Activated CD4-positive, CD25-positive, alpha-beta regulatory T cell treated with anti-CD3 and anti-CD28 coated beads, Interleukin-2, amount 50 U/mL, for 24 hours (primary cell): Measurements from ENCODE around the gene ZNF438.
"Not testable (repeated sequence)": the region's sequence is repeated elsewhere in the genome, so short reads cannot be mapped to it uniquely, and the experiment has no call there.

ENCODE experiments used
- ATAC-seq, 2 donors: fragments of 150-1000 bp; cut with Tn5 transposase; one replicate each; pipeline ENCODE4 v1.10.0; 2021; ENCODE audit warnings: mild to moderate bottlenecking in 1 of 2, moderate library complexity in 1 of 2

ZNF438 gene

DNA sequence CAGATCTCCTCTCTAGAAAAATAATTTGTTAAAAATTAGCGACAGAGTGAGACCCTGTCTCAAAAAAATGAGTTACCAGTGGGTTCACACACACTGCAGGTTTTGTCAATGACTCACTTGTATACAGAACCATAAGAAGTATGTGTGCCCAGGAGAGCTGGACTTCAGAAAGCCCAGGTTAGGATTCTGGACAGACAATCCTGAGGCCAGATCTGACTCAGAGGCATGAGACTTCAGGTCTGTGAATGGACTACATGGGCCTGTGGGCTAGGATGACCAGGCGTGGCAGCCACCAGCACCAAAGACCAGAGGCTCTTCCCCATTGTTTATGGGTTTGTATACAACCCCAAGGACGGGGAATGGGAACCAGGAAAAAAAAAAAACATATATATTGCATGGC lies 9.3 kb upstream of the ZNF438 start:
- no peak for ATAC-seq

GRCh38 chr10:31039006-31039405 lies 7.3 kb upstream of the ZNF438 start:
- ATAC-seq = not testable (repeated sequence)

- ATAC-seq = no peak
These were observed 6.1 kb upstream of the ZNF438 start for GRCh38 chr10:31037749-31038148.

GRCh38 chr10:31036209-31036608 lies 4.5 kb upstream of the ZNF438 start:
- no peak for ATAC-seq

GRCh38 chr10:31035266-31035798 lies 3.7 kb upstream of the ZNF438 start:
- no peak for ATAC-seq

DNA sequence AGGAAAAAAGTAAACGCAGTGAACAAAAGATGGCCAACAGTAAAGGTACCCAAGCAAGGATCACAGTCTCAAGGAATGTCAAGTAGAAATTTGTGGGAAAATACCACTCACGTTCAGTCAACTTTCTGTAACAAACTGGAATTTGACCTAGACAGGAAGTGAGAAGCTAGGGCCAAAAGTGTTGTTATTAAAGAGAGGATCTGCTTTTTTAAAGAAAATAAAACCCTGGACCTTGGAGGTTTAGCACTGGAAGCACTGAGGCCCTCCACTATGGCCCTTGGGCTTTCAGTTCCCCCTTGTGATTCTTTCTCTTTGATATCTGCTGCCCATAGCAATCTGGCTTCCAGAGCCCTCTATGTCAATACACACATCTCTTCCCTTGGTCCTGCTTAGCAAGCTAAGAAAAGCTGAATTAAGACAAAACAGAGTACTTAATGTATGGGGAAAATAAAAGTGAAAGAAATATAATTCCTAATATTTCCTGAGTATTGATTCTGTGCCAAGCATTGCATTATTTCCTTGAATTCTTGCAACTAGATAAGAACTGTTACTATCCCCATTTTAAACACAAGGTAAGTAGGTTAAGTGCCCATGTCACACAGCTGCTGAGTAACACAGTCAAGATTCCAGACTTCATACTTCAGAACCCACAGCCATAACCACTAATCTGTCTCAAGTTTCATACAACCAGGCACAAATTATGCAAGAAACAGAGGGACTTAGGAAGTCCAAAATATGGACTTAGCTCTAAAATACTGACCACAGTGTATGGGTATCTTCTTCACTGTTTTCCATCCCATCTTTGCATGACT lies 2.6 kb upstream of the ZNF438 start:
- ATAC-seq = no peak

GRCh38 chr10:31033147-31033546 lies 1.5 kb upstream of the ZNF438 start:
- ATAC-seq = no peak

DNA sequence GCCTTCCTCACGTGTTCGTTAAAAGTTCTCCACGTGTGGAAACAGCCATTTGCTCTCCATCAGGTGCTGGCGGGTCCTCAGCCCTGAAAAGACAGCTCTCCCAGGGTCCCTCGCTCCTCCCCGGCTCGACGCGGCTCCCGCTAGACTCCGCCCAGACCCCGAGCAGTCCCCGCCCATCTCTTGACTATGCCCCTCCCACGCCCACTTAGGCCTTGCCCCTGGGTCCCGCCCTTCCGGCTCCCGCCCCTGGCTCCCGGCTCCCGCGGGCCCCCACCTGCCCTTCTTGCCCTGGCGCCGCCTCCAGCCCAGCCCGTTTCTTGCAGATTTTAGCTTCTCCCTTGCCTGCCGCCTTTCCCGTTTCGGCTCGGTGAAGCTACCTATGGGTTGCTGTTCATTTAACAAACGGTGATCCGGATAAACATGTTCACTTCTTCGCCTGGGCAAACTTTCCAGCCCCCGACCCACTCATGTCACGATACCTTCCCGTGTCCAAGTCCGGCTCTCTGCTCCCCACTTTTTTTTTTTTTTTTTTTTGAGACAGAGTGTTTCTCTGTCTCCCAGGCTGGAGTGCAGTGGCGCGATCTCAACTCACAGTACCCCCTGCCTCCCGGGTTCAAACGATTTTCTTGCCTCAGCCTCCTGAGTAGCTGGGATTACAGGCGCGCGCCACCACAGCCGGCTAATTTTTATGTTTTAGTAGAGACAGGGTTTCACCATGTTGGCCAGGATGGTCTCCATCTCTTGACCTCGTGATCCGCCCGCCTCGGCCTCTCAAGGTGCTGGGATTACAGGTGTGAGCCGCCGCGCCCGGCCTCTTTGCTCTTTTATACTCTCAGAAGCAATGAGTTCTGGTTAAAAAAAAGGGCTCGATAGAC lies 830 bp upstream of the ZNF438 start:
- ATAC-seq = peak; percentile 83 to 87

- ATAC-seq = no peak
These were observed 484 bp downstream of the ZNF438 start for GRCh38 chr10:31031205-31031557.

DNA sequence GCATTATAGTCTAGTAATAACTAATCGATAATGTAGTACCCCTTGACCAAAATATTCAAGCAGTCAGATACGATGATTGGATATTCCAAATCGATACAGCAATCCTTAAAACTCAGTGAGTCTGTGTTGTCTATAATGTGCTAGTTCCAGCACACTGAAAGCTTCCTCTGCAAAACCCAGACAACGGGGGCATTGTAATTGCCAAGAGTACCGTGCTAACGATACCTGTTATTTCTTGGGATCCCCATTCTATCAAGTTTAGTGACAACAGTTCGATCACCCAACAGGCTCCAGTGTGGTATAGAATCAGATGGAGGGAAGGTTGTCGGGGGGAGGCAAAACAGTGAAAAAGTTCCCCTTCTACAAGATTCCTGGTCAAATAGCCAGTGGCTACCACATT lies 865 bp downstream of the ZNF438 start:
- no peak for ATAC-seq

DNA sequence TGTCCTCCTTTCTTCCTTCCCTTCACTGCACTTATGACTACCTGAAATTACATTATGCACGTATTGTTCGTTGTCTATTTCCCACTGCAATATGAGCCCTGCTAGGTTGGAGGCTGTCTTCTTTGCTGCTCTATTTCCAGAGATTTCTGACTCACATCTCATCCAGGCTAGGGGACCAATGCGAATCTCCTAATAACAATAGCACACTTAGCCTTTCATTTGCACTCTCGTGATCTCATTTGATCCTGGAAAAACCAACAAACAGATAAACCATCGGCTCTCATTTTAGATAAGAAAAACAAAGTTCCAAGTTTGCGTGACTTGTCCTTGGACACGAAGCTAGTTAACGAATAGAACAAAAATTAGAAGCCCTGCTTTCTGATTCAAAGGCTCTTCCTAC lies 1.4 kb downstream of the ZNF438 start:
- ATAC-seq = no peak

DNA sequence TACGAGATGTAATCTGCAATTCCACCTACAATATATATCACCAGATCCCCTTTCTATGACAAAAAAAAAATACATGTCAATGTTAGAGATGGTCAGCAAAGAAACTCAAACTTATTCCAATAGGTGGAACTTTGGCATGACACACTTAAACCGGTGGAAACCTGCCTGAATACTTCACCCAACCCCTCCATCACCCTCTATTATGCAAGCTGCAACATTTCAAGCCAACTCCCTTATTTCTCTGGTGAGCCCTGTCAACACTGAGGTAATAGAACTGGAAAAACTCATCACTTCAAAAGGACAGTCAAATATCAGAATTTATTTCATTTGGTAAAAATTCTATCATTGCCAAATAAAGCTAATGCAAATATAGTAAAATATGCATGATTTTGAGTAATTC lies 3.6 kb downstream of the ZNF438 start:
- no peak for ATAC-seq

DNA sequence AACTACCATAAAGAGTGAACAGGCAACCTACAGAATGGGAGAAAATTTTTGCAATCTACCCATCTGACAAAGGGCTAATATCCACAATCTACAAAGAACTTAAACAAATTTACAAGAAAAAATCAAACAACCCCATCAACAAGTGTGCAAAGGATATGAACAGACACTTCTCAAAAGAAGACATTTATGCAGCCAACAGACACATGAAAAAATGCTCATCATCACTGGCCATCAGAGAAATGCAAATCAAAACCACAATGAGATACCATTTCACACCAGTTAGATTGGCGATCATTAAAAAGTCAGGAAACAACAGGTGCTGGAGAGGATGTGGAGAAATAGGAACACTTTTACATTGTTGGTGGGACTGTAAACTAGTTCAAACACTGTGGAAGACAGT lies 5.4 kb downstream of the ZNF438 start:
- ATAC-seq = not testable (repeated sequence)

DNA sequence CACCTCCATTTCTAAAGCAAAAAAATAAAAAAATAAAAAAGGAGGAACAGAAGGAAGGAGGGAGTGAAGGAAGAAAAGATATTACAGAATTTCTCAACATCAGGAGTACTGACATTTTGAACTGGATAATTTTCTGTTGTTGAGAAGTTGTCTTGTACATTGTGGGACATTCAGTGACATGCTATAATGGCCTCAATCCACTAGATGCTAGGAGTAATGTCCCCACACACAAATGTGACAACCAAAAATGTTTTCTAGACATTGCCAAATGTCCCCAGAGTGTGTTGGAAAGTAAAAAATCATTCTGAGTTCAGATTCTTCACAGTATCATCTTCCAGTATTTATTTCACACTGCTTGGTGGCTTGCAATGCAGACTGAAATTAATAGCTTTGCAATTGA lies 6.5 kb downstream of the ZNF438 start:
- no peak for ATAC-seq

DNA sequence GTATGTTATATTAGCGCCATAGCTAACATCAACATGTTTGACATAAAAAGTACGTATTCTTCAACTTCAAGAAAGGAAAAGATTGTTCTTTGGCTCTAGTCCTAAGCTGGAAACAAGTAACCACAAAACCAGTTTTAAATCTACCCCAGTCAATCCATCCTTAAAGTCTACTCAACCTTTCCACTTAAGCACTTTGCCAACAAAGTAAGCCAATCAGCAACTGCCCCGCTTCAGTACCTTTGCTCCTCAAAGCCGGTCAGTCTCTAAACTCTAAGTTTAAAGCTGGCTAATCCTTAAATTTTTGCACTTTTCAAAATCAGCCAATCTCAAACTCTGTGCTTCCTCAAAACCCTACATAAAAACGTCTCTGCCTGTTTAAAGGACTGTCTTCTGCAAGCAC lies 8.1 kb downstream of the ZNF438 start:
- no peak for ATAC-seq

DNA sequence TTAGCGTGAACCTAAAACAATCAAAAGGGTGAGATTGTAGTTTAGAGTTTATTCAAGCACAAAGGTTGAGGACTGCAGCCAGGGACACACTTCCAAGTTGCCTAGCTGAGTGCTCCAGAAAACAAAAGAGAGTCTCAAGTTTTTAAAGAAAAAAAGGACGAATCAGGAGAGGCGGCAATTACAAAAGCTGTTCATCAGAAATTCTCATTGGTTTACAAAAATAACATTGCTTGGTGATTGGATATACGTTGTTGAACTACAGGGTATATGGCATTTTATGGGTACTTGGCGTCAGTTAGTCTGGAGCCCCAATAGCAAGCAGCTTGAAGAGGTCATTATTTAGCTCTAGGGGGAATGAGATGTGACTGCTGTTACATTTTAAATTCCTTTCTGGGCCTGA lies 11.5 kb downstream of the ZNF438 start:
- ATAC-seq = no peak

- ATAC-seq = no peak
These were observed 12.7 kb downstream of the ZNF438 start for GRCh38 chr10:31018962-31019361.

GRCh38 chr10:31018356-31018750 lies 13.3 kb downstream of the ZNF438 start:
- no peak for ATAC-seq

GRCh38 chr10:31017534-31018355 lies 13.9 kb downstream of the ZNF438 start:
- no peak for ATAC-seq

GRCh38 chr10:31014161-31014875 lies 17.3 kb downstream of the ZNF438 start:
- ATAC-seq = no peak

GRCh38 chr10:31013331-31013730 lies 18.3 kb downstream of the ZNF438 start:
- ATAC-seq = no peak

DNA sequence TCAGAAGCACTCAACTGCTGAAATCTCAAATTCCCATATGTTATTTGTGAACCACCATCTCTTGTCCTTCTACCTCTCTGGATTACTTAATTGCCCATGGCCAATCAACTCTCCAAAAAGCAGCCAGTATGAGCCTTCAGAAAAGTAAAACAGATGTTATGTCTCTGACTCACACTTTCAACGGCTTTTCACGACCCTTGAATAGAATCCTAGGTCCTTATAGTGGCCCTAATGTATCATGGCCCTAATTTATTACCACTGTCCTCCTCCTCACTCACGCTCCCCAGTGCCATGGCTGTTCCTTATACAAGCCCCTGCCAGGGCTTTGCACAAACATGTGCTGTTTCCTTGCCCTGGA lies 20.0 kb downstream of the ZNF438 start:
- ATAC-seq = no peak
